RWPE1 (cell line): ENCODE measurements around the gene RPS28.
"Not testable (repeated sequence)": the region's sequence is repeated elsewhere in the genome, so short reads cannot be mapped to it uniquely, and the experiment has no call there.

Experiments used
- CTCF ChIA-PET: fragments of 350-600 bp; sonication (Branson Sonifier 250); formaldehyde crosslinking; extraction: SDS; loops from one replicate; lab custom pipeline; 2021; lab: Yijun Ruan, JAX
- POLR2A ChIA-PET: fragments of 400-600 bp; formaldehyde crosslinking; extraction: SDS; loops from one replicate; lab custom pipeline; 2020; ENCODE audit warnings: antibody characterized with exemption; ENCODE audit not compliant: low non-redundant PET; lab: Yijun Ruan, JAX
- DNase-seq: peaks from one replicate; pipeline ENCODE4 v3.0.0; 2012; ENCODE audit warnings: low spot score
- H3K27ac ChIP-seq: fragments of 450-650 bp; 2 replicates; pipeline ENCODE4 v1.5.1; 2017
- TF ChIP-seq, protein P1 (sequence below): fragments of 450-650 bp; conservative IDR thresholded peaks from 2 replicates; pipeline ENCODE4 v1.5.1; 2017; ENCODE audit warnings: low read depth, mild to moderate bottlenecking

Gene RPS28

DNA sequence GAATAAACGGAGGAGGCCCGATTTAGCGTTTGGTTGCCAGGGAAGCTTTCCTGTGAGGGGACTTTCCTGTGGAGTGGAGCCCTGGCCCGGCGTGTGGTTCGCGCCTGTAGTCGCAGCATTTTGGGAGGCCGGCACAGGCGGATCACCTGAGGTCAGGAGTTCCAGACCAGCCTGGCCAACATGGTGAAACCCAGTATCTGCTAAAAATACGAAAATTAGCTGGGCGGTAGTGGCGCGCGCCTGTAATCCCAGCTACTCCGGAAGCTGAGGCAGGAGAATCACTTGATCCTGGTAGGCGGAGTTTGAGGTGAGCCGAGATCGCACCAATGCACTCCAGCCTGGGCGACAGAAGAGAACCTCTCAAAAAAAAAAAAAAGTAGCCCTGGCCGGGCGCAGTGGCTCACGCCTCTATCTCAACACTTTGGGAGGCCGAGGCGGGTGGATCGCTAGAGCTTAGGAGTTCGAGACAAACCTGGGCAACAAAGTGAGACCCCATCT, 14.8 kb downstream of the RPS28 start:
- ChIA-PET POLR2A (interaction anchor here (0.6 kb wide), 2 partner anchors 15 to 27 kb away, joined by 4 to 5 read pairs; partner anchors contain the start of genes NDUFA7 and RPS28), CTCF (interaction anchor here (0.6 to 0.7 kb wide), 2 partner anchors 12 to 168 kb away, joined by 4 read pairs; no protein-coding TSS in a partner anchor)
- no peak for DNase-seq
- TF ChIP-seq, protein P1, sequence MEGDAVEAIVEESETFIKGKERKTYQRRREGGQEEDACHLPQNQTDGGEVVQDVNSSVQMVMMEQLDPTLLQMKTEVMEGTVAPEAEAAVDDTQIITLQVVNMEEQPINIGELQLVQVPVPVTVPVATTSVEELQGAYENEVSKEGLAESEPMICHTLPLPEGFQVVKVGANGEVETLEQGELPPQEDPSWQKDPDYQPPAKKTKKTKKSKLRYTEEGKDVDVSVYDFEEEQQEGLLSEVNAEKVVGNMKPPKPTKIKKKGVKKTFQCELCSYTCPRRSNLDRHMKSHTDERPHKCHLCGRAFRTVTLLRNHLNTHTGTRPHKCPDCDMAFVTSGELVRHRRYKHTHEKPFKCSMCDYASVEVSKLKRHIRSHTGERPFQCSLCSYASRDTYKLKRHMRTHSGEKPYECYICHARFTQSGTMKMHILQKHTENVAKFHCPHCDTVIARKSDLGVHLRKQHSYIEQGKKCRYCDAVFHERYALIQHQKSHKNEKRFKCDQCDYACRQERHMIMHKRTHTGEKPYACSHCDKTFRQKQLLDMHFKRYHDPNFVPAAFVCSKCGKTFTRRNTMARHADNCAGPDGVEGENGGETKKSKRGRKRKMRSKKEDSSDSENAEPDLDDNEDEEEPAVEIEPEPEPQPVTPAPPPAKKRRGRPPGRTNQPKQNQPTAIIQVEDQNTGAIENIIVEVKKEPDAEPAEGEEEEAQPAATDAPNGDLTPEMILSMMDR: no peak
- H3K27ac ChIP-seq: peak overlapping the region; percentile 61

DNA sequence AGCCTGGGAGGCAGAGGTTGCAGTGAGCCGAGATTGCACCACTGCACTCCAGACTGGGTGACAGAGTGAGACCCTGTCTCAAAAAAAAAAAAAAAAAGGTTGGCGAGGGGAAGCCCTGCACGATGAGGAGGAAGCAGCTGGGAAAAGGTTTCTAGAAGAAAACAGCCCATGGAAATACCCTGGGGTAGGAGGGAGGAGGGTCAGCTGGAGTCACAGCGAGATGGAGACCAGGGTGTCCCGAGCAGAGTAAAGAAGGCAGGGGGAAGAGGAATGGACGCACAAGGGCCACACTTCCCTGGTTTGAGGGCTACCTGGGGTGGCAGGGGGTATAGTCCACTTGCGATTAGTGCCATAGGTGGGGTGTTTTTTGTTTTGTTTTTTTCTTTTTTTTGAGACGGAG, 15.4 kb downstream of the RPS28 start:
- no peak for DNase-seq
- ChIA-PET CTCF (interaction anchor here (1.4 kb wide), 1 partner anchor 18 kb away, joined by 4 read pairs; no protein-coding TSS in a partner anchor), POLR2A (interaction anchor here (0.6 kb wide), 1 partner anchor 27 kb away, joined by 5 read pairs; no protein-coding TSS in a partner anchor)
- TF ChIP-seq, protein P1: no peak
- H3K27ac ChIP-seq: no peak overlapping the region

DNA sequence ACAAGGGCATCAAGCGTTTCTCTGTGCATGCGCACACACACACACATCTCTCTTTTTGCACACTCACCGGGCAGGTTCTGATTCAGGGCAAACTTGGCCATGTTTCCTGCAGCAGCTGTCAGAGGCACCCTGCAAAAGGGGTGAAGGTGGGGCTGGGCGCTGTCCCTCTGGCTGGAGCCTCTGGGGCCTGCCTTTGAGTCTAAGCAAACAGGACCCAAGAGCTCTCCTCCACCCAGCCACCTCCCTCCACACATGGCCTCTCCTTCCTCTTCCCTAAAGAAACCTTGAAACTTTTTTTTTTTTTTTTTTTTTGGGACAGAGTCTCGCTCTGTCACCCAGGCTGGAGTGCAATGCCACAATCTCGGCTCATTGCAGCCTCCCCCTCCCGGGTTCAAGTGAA, 16.4 kb downstream of the RPS28 start:
- ChIA-PET POLR2A (no interaction called here), CTCF (interaction anchor here (1.4 kb wide), 1 partner anchor 17 kb away, joined by 4 read pairs; no protein-coding TSS in a partner anchor)
- TF ChIP-seq, protein P1: no peak
- DNase-seq: no peak
- H3K27ac ChIP-seq: no peak overlapping the region

DNA sequence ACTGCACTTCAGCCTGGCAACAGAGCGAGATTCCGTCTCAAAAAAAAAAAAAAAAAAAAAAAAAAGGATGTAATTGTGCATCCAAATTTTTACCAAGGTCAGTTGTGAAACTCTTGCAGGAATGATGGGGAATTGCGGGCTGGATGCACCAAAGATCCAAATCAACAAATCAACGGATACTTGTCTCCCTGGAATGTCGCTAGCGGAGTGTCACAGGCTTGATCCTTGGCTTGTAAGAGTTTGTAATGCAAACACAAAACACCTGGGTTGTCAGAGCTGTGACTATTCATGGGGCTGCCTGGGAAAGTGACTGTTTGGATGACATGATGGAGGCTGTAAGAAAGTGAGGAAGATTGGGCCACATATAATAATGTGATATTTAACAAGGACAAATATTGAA, 17.5 kb downstream of the RPS28 start:
- TF ChIP-seq, protein P1: no peak
- H3K27ac ChIP-seq: no peak overlapping the region
- no peak for DNase-seq
- CTCF ChIA-PET: interaction anchor here (0.6 kb wide), 1 partner anchor 1116 kb away, joined by 3 read pairs; no protein-coding TSS in a partner anchor
- POLR2A ChIA-PET: no interaction called here

DNA sequence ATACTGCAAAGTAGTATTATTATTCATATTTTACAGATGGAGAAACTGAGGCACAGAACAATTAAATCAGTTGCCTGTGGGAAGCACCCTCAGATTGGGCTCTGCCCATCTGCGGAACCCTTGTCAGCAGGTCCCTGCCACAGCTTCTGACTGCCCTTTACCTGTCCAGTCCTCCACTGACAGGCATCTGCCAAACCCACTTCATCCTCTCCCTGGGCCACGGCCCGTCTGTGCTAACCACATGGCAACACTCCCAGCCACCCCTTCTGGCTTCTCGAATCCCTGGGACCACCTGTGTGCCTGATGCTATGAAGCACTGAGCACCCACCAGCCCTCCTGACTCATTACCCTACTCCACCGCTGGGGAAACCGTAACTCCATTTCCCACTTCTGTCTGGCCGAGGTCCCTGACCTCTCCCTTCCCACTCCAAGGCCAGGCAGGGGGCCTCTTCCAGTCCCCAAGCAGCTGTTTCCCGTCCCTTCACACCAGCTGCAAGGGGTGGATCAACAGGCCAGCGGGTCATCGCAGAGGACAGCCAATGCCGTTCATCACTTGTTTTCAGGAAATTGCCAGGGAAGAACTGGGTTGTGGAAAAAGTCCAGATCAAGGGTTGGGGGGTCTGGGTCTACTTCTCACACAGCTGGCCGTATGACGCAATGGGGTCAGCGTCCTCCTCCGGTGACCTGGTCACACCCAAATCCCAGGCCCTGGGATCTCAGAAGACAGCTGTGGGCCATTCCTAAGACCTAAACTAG, 19.2 kb downstream of the RPS28 start:
- ChIA-PET CTCF (interaction anchor here (0.6 to 1.6 kb wide), 3 partner anchors 14 to 95 kb away, joined by 3 to 8 read pairs (median 6); no protein-coding TSS in a partner anchor), POLR2A (no interaction called here)
- DNase-seq: no peak
- no peak overlapping the region for H3K27ac ChIP-seq
- TF ChIP-seq, protein P1: no peak

DNA sequence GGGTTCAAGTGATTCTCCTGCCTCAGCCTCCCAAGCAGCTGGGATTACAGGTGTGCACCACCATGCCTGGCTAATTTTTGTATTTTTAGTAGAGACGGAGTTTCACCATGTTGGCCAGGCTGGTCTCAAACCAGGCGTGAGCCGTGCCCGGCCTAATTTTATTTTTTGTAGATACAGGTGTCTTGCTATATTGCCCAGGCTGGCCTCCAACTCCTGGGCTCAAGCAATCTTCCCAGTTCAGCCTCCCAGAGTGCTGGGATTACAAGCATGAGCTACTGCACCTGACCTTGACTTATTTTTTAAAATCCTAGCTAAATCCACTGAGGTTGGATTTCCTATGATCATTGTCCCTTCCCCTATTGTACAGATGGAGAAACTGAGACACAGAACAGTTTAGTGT, 20.2 kb downstream of the RPS28 start:
- CTCF ChIA-PET: interaction anchor here (0.6 to 1.6 kb wide), 3 partner anchors 13 to 94 kb away, joined by 3 to 8 read pairs (median 6); no protein-coding TSS in a partner anchor
- H3K27ac ChIP-seq, POLR2A ChIA-PET, DNase-seq: not testable (repeated sequence)
